ENCODE data around the gene HNRNPAB.

GRCh38 chr5:178187014-178187413 lies 17.3 kb upstream of the HNRNPAB start, which contains the start of gene GMCL2:
- TF ChIP-seq CTCF (IDR thresholded peaks at IDR 0.05), result no peak
- TF ChIP-seq POLR2A (IDR thresholded peaks at IDR 0.05), result no peak
- no peak for TF ChIP-seq EP300 (IDR thresholded peaks at IDR 0.05; ENCODE audit: low read depth)
